Measurements from ENCODE around the gene SRRM4. TPM values are rescaled to one million over a fixed set of nuclear protein-coding genes. Genes with fewer than 3 reads are reported as not detected.

Gene SRRM4
- total RNA-seq, 1 donor, result not detected

- Histone ChIP-seq H3K79me2 (ENCODE audit: insufficient read depth, low read length) (no peaks in the 10 kb centered on the region), H3K27me3 (ENCODE audit: insufficient read depth, low read length) (no peaks in the 10 kb centered on the region), H3K27ac (ENCODE audit: low read depth, low read length) (no peak overlapping the region), H2AFZ (ENCODE audit: low read length) (no peak overlapping the region), H3K4me3 (ENCODE audit: insufficient read depth, low read length) (no peak overlapping the region), H4K20me1 (ENCODE audit: insufficient read depth, low read length) (no peaks in the 10 kb centered on the region), H3K36me3 (ENCODE audit: insufficient read depth, low read length) (no peaks in the 10 kb centered on the region), H3K4me1 (ENCODE audit: insufficient read depth, low read length) (no peaks in the 10 kb centered on the region), H3K9me3 (ENCODE audit: low read depth, low read length) (no peaks in the 10 kb centered on the region), H3K4me2 (ENCODE audit: insufficient read depth, low read length) (no peak overlapping the region)
- TF ChIP-seq, protein P1, sequence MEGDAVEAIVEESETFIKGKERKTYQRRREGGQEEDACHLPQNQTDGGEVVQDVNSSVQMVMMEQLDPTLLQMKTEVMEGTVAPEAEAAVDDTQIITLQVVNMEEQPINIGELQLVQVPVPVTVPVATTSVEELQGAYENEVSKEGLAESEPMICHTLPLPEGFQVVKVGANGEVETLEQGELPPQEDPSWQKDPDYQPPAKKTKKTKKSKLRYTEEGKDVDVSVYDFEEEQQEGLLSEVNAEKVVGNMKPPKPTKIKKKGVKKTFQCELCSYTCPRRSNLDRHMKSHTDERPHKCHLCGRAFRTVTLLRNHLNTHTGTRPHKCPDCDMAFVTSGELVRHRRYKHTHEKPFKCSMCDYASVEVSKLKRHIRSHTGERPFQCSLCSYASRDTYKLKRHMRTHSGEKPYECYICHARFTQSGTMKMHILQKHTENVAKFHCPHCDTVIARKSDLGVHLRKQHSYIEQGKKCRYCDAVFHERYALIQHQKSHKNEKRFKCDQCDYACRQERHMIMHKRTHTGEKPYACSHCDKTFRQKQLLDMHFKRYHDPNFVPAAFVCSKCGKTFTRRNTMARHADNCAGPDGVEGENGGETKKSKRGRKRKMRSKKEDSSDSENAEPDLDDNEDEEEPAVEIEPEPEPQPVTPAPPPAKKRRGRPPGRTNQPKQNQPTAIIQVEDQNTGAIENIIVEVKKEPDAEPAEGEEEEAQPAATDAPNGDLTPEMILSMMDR (IDR thresholded peaks at IDR 0.05; ENCODE audit: extremely low read depth, low read depth, low read length), result no peak
- no peak for DNase-seq (ENCODE audit: insufficient read length, low spot score, missing footprints)
Observed at GRCh38 chr12:118959348-118959747, 22.0 kb upstream of the SRRM4 start.

DNA sequence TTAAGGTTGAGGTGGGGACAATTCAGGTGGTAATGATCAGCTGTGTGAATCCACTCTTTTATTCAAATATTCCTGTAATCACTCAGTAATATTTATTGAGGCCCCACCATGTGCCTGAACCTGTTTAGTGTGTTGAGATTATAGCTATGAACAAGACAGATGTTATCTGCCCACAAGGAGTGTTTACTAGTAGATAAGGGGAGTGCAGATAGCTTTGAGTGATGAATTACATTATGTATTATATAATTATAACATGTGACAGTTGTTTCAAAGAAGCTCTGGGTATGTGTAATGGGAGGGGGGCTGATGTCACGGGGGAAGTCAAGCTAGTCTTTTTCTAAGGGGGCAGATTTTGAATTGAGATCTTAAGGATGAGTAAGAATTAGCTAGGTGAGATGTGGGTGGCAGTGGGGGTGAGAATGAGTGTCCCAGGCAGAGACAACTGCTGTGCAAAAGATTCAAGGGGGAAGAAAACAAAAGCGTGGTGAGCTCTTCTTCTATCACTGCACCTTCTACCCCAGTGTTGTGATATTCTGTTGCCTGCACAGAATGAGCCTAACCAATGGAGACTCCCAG is 21.3 kb upstream of the SRRM4 start:
- H3K36me3 ChIP-seq (ENCODE audit: insufficient read depth, low read length), result no peaks in the 10 kb centered on the region
- no peaks in the 10 kb centered on the region for H3K9me3 ChIP-seq (ENCODE audit: low read depth, low read length)
- DNase-seq (ENCODE audit: insufficient read length, low spot score, missing footprints), result no peak
- H3K4me3 ChIP-seq (ENCODE audit: insufficient read depth, low read length), result no peak overlapping the region
- TF ChIP-seq, protein P1 (IDR thresholded peaks at IDR 0.05; ENCODE audit: extremely low read depth, low read depth, low read length), result no peak
- H2AFZ ChIP-seq (ENCODE audit: low read length), result no peak overlapping the region
- no peak overlapping the region for H3K4me2 ChIP-seq (ENCODE audit: insufficient read depth, low read length)
- H3K4me1 ChIP-seq (ENCODE audit: insufficient read depth, low read length), result no peaks in the 10 kb centered on the region
- H3K27me3 ChIP-seq (ENCODE audit: insufficient read depth, low read length), result no peaks in the 10 kb centered on the region
- no peak overlapping the region for H3K27ac ChIP-seq (ENCODE audit: low read depth, low read length)
- no peaks in the 10 kb centered on the region for H3K79me2 ChIP-seq (ENCODE audit: insufficient read depth, low read length)
- no peaks in the 10 kb centered on the region for H4K20me1 ChIP-seq (ENCODE audit: insufficient read depth, low read length)

GRCh38 chr12:118960865-118961264 is 20.5 kb upstream of the SRRM4 start:
- no peak for DNase-seq (ENCODE audit: insufficient read length, low spot score, missing footprints)
- Histone ChIP-seq H3K9me3 (ENCODE audit: low read depth, low read length) (no peaks in the 10 kb centered on the region), H3K4me2 (ENCODE audit: insufficient read depth, low read length) (no peak overlapping the region), H2AFZ (ENCODE audit: low read length) (no peak overlapping the region), H3K79me2 (ENCODE audit: insufficient read depth, low read length) (no peaks in the 10 kb centered on the region), H3K4me3 (ENCODE audit: insufficient read depth, low read length) (no peak overlapping the region), H3K27me3 (ENCODE audit: insufficient read depth, low read length) (no peaks in the 10 kb centered on the region), H4K20me1 (ENCODE audit: insufficient read depth, low read length) (no peaks in the 10 kb centered on the region), H3K4me1 (ENCODE audit: insufficient read depth, low read length) (no peaks in the 10 kb centered on the region), H3K27ac (ENCODE audit: low read depth, low read length) (no peak overlapping the region), H3K36me3 (ENCODE audit: insufficient read depth, low read length) (no peaks in the 10 kb centered on the region)
- TF ChIP-seq, protein P1 (IDR thresholded peaks at IDR 0.05; ENCODE audit: extremely low read depth, low read depth, low read length), result no peak

DNA sequence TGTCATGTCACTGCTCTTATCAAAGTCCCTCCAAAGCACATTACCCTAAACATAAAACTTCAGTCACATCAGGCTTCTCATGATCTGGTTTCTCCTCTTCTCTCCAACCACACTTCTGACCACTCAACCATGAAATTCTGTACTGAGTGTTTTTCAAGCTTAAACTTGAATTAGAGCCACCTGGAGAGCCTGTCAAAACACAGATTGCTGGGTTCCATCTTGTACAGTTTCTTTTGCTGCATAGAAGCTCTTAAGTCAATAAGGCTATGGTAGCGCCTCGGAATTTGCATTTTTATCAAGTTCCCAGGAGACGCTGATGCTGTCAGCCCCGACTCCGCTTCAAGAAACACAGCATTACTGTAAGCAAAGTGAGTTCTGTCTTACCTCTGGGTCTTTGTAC is 16.4 kb upstream of the SRRM4 start:
- H3K9me3 ChIP-seq (ENCODE audit: low read depth, low read length), result no peaks in the 10 kb centered on the region
- TF ChIP-seq, protein P1 (IDR thresholded peaks at IDR 0.05; ENCODE audit: extremely low read depth, low read depth, low read length), result no peak
- no peak overlapping the region for H3K4me2 ChIP-seq (ENCODE audit: insufficient read depth, low read length)
- H3K79me2 ChIP-seq (ENCODE audit: insufficient read depth, low read length), result no peaks in the 10 kb centered on the region
- no peak overlapping the region for H3K4me3 ChIP-seq (ENCODE audit: insufficient read depth, low read length)
- no peak overlapping the region for H3K27ac ChIP-seq (ENCODE audit: low read depth, low read length)
- H3K36me3 ChIP-seq (ENCODE audit: insufficient read depth, low read length), result no peaks in the 10 kb centered on the region
- no peaks in the 10 kb centered on the region for H3K27me3 ChIP-seq (ENCODE audit: insufficient read depth, low read length)
- no peak for DNase-seq (ENCODE audit: insufficient read length, low spot score, missing footprints)
- H2AFZ ChIP-seq (ENCODE audit: low read length), result no peak overlapping the region
- H4K20me1 ChIP-seq (ENCODE audit: insufficient read depth, low read length), result no peaks in the 10 kb centered on the region
- no peaks in the 10 kb centered on the region for H3K4me1 ChIP-seq (ENCODE audit: insufficient read depth, low read length)

Measured in osteoblast (primary cell).